Endothelial cell of umbilical vein (primary cell): Measurements from ENCODE around the gene DOCK6. TPM values are rescaled to one million over a fixed set of nuclear protein-coding genes. Genes with fewer than 3 reads are reported as not detected.

Source experiments
- BruUV-seq: library from RNA; stranded (reverse); fragments of 400-500 nt; replicated peaks from 2 replicates; lab custom pipeline; 2021; lab: Mats Ljungman, UMichigan
- CTCF ChIA-PET: fragments of 300-600, 350-600 bp; sonication (Branson Sonifier 250); formaldehyde crosslinking; loops from one replicate; lab custom pipeline; 2021; ENCODE audit warnings: antibody characterized with exemption, inconsistent platforms; lab: Charles Lee
- POLR2A ChIA-PET: fragments of 300-600, 350-600 bp; sonication (Branson Sonifier 250); formaldehyde crosslinking; loops from one replicate; lab custom pipeline; 2021; ENCODE audit warnings: antibody characterized with exemption, inconsistent platforms; lab: Charles Lee
- DNase-seq: peaks from one replicate; pipeline ENCODE4 v3.0.0-alpha.2; 2011; ENCODE audit warnings: low read depth, low spot score
- FAIRE-seq: peaks from 2 replicates; lab custom pipeline; 2011; peaks lifted over from hg19 to GRCh38; lab: Jason Lieb, UNC
- H2AFZ ChIP-seq: 2 replicates; pipeline ENCODE4 v1.6.0; 2012; ENCODE audit warnings: low read depth, low read length, control low read depth, inconsistent platforms
- H3K27ac ChIP-seq: 2 replicates; pipeline ENCODE4 v1.5.1; 2011; ENCODE audit warnings: low read depth, mild to moderate bottlenecking, control low read depth, low read length, moderate library complexity; ENCODE audit not compliant: insufficient read depth
- H3K27me3 ChIP-seq, 2 experiments: 2 replicates each; pipeline versions ENCODE4 v1.6.0 to v1.6.1; 2011; ENCODE audit warnings: low read length in 2 of 2, mixed read lengths in 1 of 2; ENCODE audit not compliant: control insufficient read depth in 2 of 2, insufficient read depth in 2 of 2
- H3K36me3 ChIP-seq, 2 experiments: 2 replicates in 1 of 2; 3 replicates in 1 of 2; pipeline ENCODE4 v1.5.1; 2011; ENCODE audit warnings: low read length in 2 of 2, mild to moderate bottlenecking in 1 of 2, moderate library complexity in 1 of 2; ENCODE audit not compliant: control insufficient read depth in 2 of 2, insufficient read depth in 2 of 2; ENCODE audit errors: extremely low read depth in 1 of 2
- H3K4me1 ChIP-seq: 3 replicates; pipeline ENCODE4 v1.5.1; 2011; ENCODE audit warnings: mild to moderate bottlenecking, low read length; ENCODE audit not compliant: control insufficient read depth, insufficient read depth; ENCODE audit errors: extremely low read depth
- H3K4me2 ChIP-seq: 2 replicates; pipeline ENCODE4 v1.6.1; 2011; ENCODE audit warnings: low read length, control low read depth, mixed read lengths; ENCODE audit not compliant: insufficient read depth
- H3K4me3 ChIP-seq, 3 experiments: fragments of 200-600 bp in 1 of 3; sonication (generic), shearing (Covaris generic) in 1 of 3; replicated peaks in 1 of 3; 2 replicates each; pipeline ENCODE4 v1.5.1; 2011 to 2016; ENCODE audit warnings: control low read depth in 3 of 3, low read length in 3 of 3, mild to moderate bottlenecking in 2 of 3, inconsistent platforms in 1 of 3, low read depth in 1 of 3, moderate library complexity in 1 of 3; ENCODE audit not compliant: insufficient read depth in 1 of 3
- H3K79me2 ChIP-seq: 2 replicates; pipeline ENCODE4 v1.6.0; 2012; ENCODE audit warnings: low read length, inconsistent platforms; ENCODE audit not compliant: control insufficient read depth, insufficient read depth
- H3K9ac ChIP-seq: replicated peaks from 2 replicates; pipeline ENCODE3; 2011; ENCODE audit warnings: low read length, control low read depth; ENCODE audit not compliant: insufficient read depth; ENCODE audit errors: extremely low read depth
- H3K9me1 ChIP-seq: replicated peaks from 3 replicates; pipeline ENCODE4 v1.6.0; 2011; ENCODE audit warnings: mild to moderate bottlenecking, low read length; ENCODE audit not compliant: control insufficient read depth, insufficient read depth; ENCODE audit errors: extremely low read depth
- H3K9me3 ChIP-seq: replicated peaks from 2 replicates; pipeline ENCODE4 v1.5.1; 2012; ENCODE audit warnings: low read length, inconsistent platforms; ENCODE audit not compliant: control insufficient read depth, insufficient read depth
- H4K20me1 ChIP-seq: replicated peaks from 2 replicates; pipeline ENCODE3; 2011; ENCODE audit warnings: mild to moderate bottlenecking, low read length; ENCODE audit not compliant: control insufficient read depth, insufficient read depth; ENCODE audit errors: extremely low read depth
- CTCF ChIP-seq, 2 donors: IDR thresholded peaks; 1 replicate in 1 of 2; 2 replicates in 1 of 2; pipeline ENCODE4 v1.5.1; 2011; ENCODE audit warnings: low read length in 2 of 2, mild to moderate bottlenecking in 2 of 2, moderate library complexity in 2 of 2, control low read depth in 1 of 2, inconsistent platforms in 1 of 2, low read depth in 1 of 2; ENCODE audit not compliant: insufficient read depth in 1 of 2; ENCODE audit errors: extremely low read depth in 1 of 2
- EZH2 ChIP-seq: IDR thresholded peaks from 2 replicates; pipeline ENCODE4 v1.6.1; 2012; ENCODE audit warnings: borderline replicate concordance, low read depth, mild to moderate bottlenecking, moderate library complexity, low read length, inconsistent platforms; ENCODE audit not compliant: severe bottlenecking
- FOS ChIP-seq: IDR thresholded peaks from 2 replicates; pipeline ENCODE4 v1.6.1; 2011; ENCODE audit warnings: mild to moderate bottlenecking, low read length, moderate library complexity, borderline replicate concordance; ENCODE audit not compliant: insufficient read depth
- GATA2 ChIP-seq: IDR thresholded peaks from 2 replicates; pipeline ENCODE4 v1.7.0; 2011; ENCODE audit warnings: low read depth, mild to moderate bottlenecking, moderate library complexity, mixed read lengths, low read length; ENCODE audit not compliant: insufficient read length, insufficient read depth
- MAX ChIP-seq: IDR thresholded peaks from 2 replicates; pipeline ENCODE4 v1.6.1; 2011; ENCODE audit not compliant: insufficient read depth, insufficient read length
- POLR2AphosphoS5 ChIP-seq: IDR thresholded peaks from 2 replicates; pipeline ENCODE4 v1.6.1; 2012; ENCODE audit warnings: low read depth, mild to moderate bottlenecking, control low read depth, low read length, moderate library complexity; ENCODE audit not compliant: insufficient read depth
- dilution Hi-C: fragments of 300-500 bp; cut with MboI; formaldehyde crosslinking; loops from one replicate; pipeline ENCODE4 v1.15.0; 2019; ENCODE audit warnings: low sequenced_read_pairs; ENCODE audit not compliant: extremely low pct_ligation_motif_present
- intact Hi-C: fragments of 100-400 bp; cut with micrococcal nuclease; formaldehyde crosslinking; loops from one replicate; pipeline ENCODE4 v1.10.0; 2022
- polyA plus RNA-seq, 4 experiments: library from polyadenylated mRNA; depleted of rRNA in 3 of 4; stranded (reverse) in 3 of 4; unstranded in 1 of 4; fragments of >200 nt; gene quantifications; 2 replicates each; pipeline versions ENCODE4 v1.2.1 to v1.2.3, GENCODE V29; 2011 to 2012; ENCODE audit warnings: missing spikeins in 1 of 4
- total RNA-seq: library from RNA; stranded (reverse); gene quantifications from 2 replicates; pipeline ENCODE4 v1.2.3, GENCODE V29; 2021

DOCK6 gene
- total and polyA plus RNA-seq, 2 donors (not counting 3 experiments of a cell fraction or from before 2014, with no cell fraction given): 126 to 334 TPM

GRCh38 chr19:11223200-11223599, 39.1 kb downstream of the DOCK6 start:
- no peak overlapping the region for H3K27ac ChIP-seq
- no peaks in the 10 kb centered on the region for H3K27me3 ChIP-seq
- POLR2A ChIA-PET: no interaction called here
- no TSS peak for BruUV-seq
- no peak for DNase-seq
- no peak overlapping the region for H3K4me3 ChIP-seq
- FAIRE-seq: no peak
- no peak overlapping the region for H2AFZ ChIP-seq
- H3K79me2 ChIP-seq: no peaks in the 10 kb centered on the region
- no peaks in the 10 kb centered on the region for H4K20me1 ChIP-seq
- H3K36me3 ChIP-seq: peaks cover 19 to 33% of the 10 kb centered on the region in 2 experiments
- no peaks in the 10 kb centered on the region for H3K9me3 ChIP-seq
- CTCF ChIA-PET: interaction anchor here (0.6 to 1.5 kb wide), 3 partner anchors 10 to 188 kb away, joined by 3 to 4 read pairs (median 4); no protein-coding TSS in a partner anchor
- H3K9me1 ChIP-seq: no peaks in the 10 kb centered on the region
- TF ChIP-seq CTCF (IDR thresholded peaks at IDR 0.05; ENCODE audit: extremely low read depth in 1 of 2, insufficient read depth in 1 of 2, low read depth in 1 of 2, low read length in 2 of 2) (no peak), FOS (no peak), MAX (no peak), EZH2 (no peak), GATA2 (no peak), POLR2AphosphoS5 (no peak)
- H3K4me1 ChIP-seq: no peaks in the 10 kb centered on the region
- dilution Hi-C loops (no loop called here), intact Hi-C loops (no loop called here)
- no peak overlapping the region for H3K4me2 ChIP-seq
- H3K9ac ChIP-seq: no peak overlapping the region
